H1 (cell line): ENCODE data around the gene CDRT4.

Source experiments
- ATF2 ChIP-seq: IDR thresholded peaks from 2 replicates; pipeline ENCODE4 v1.6.1; 2012; ENCODE audit warnings: low read length, inconsistent platforms
- ATF3 ChIP-seq: IDR thresholded peaks from 2 replicates; pipeline ENCODE4 v1.6.1; 2011; ENCODE audit warnings: low read depth, mild to moderate bottlenecking, low read length; ENCODE audit not compliant: insufficient read depth
- CREB1 ChIP-seq: IDR thresholded peaks from 2 replicates; pipeline ENCODE4 v1.6.1; 2012; ENCODE audit warnings: inconsistent platforms
- CTCF ChIP-seq, 3 experiments: IDR thresholded peaks; 1 replicate in 2 of 3; 2 replicates in 1 of 3; pipeline versions ENCODE4 v1.5.1 to v1.6.1; 2011; ENCODE audit warnings: low read length in 3 of 3, mild to moderate bottlenecking in 3 of 3, inconsistent platforms in 2 of 3, low read depth in 1 of 3, moderate library complexity in 1 of 3; ENCODE audit not compliant: insufficient read depth in 1 of 3; ENCODE audit errors: control extremely low read depth in 1 of 3
- EGR1 ChIP-seq: IDR thresholded peaks from 2 replicates; pipeline ENCODE4 v1.6.1; 2011; ENCODE audit warnings: low read depth, low read length, borderline replicate concordance
- EP300 ChIP-seq, 2 experiments: IDR thresholded peaks; 1 replicate in 1 of 2; 2 replicates in 1 of 2; pipeline ENCODE4 v1.6.1; 2011 to 2012; ENCODE audit warnings: low read depth in 2 of 2, low read length in 2 of 2, mild to moderate bottlenecking in 2 of 2, borderline replicate concordance in 1 of 2, inconsistent platforms in 1 of 2, moderate library complexity in 1 of 2
- EZH2 ChIP-seq: fragments of 200-600 bp; sonication (generic); IDR thresholded peaks from 2 replicates; pipeline ENCODE4 v1.7.1; 2012; ENCODE audit warnings: low read depth, mild to moderate bottlenecking, moderate library complexity, low read length, inconsistent platforms; ENCODE audit not compliant: severe bottlenecking
- KDM1A ChIP-seq: fragments of 200-600, 300-600 bp; sonication (generic); IDR thresholded peaks from 2 replicates; pipeline ENCODE4 v1.7.1; 2016; ENCODE audit warnings: mild to moderate bottlenecking, low read length, borderline replicate concordance
- MAFK ChIP-seq: IDR thresholded peaks from 2 replicates; pipeline ENCODE4 v1.6.1; 2012; ENCODE audit warnings: low read depth, mild to moderate bottlenecking, improper control_type of control experiment, low read length
- NANOG ChIP-seq: IDR thresholded peaks from 2 replicates; pipeline ENCODE4 v1.6.1; 2011; ENCODE audit warnings: low read length, low read depth, mild to moderate bottlenecking, inconsistent platforms; ENCODE audit not compliant: insufficient read depth, poor library complexity, severe bottlenecking
- POLR2AphosphoS5 ChIP-seq: IDR thresholded peaks from 2 replicates; pipeline ENCODE4 v1.6.1; 2011; ENCODE audit warnings: low read depth, low read length
- RAD21 ChIP-seq, 2 experiments: IDR thresholded peaks in 1 of 2; conservative IDR thresholded peaks in 1 of 2; 2 replicates each; pipeline ENCODE4 v1.6.1; 2011; ENCODE audit warnings: low read depth in 2 of 2, low read length in 2 of 2, improper control_type of control experiment in 1 of 2, inconsistent platforms in 1 of 2, mild to moderate bottlenecking in 1 of 2, moderate library complexity in 1 of 2
- SP2 ChIP-seq: IDR thresholded peaks from 2 replicates; pipeline ENCODE4 v1.6.1; 2012; ENCODE audit warnings: mild to moderate bottlenecking, low read length, inconsistent platforms
- TEAD4 ChIP-seq: IDR thresholded peaks from 2 replicates; pipeline ENCODE4 v1.6.1; 2012; ENCODE audit warnings: low read depth, low read length, inconsistent platforms, mixed read lengths

GRCh38 chr17:15513058-15513791 is 45.8 kb upstream of the CDRT4 start:
- no peak for TF ChIP-seq SP2
- no peak for TF ChIP-seq CTCF (IDR thresholded peaks at IDR 0.05; ENCODE audit: control extremely low read depth in 1 of 3, insufficient read depth in 1 of 3, low read depth in 1 of 3, low read length in 3 of 3)
- no peak for TF ChIP-seq TEAD4
- no peak for TF ChIP-seq KDM1A
- TF ChIP-seq POLR2AphosphoS5 = no peak
- TF ChIP-seq EGR1 = no peak
- no peak for TF ChIP-seq ATF2
- TF ChIP-seq NANOG = no peak
- no peak for TF ChIP-seq EP300 (IDR thresholded peaks at IDR 0.05; ENCODE audit: borderline replicate concordance in 1 of 2, low read depth in 2 of 2, low read length in 2 of 2)
- no peak for TF ChIP-seq CREB1
- no peak for TF ChIP-seq MAFK
- no peak for TF ChIP-seq EZH2
- no peak for TF ChIP-seq RAD21 (IDR thresholded peaks at IDR 0.05 in 1 of 2, conservative IDR thresholded peaks at IDR 0.05 in 1 of 2; ENCODE audit: low read depth in 2 of 2, low read length in 2 of 2)
- no peak for TF ChIP-seq ATF3
